Bronchial epithelial cell (primary cell): ENCODE results near the gene SLC66A2. TPM values are rescaled to one million over a fixed set of nuclear protein-coding genes. Genes with fewer than 3 reads are reported as not detected.

Experiments
- DNase-seq: peaks from one replicate; pipeline ENCODE4 v3.0.0-alpha.2; 2010; ENCODE audit warnings: low read depth
- FAIRE-seq: peaks from 2 replicates; lab custom pipeline; 2011; peaks lifted over from hg19 to GRCh38; lab: Jason Lieb, UNC
- H3K27me3 ChIP-seq: 2 replicates; pipeline ENCODE4 v1.5.1; 2011; ENCODE audit warnings: low read length; ENCODE audit not compliant: control insufficient read depth, insufficient read depth
- H3K36me3 ChIP-seq: 2 replicates; pipeline ENCODE4 v1.5.1; 2011; ENCODE audit warnings: low read length; ENCODE audit not compliant: control insufficient read depth, insufficient read depth
- H3K4me3 ChIP-seq: 2 replicates; pipeline ENCODE4 v1.5.1; 2011; ENCODE audit warnings: mild to moderate bottlenecking, low read depth, low read length, control low read depth
- total RNA-seq: library from RNA; depleted of rRNA; stranded (reverse); fragments of >200 nt; gene quantifications from 2 replicates; pipeline ENCODE4 v1.2.1, GENCODE V29; 2014
- TF ChIP-seq, protein P1 (sequence below): IDR thresholded peaks from 2 replicates; pipeline ENCODE4 v1.5.1; 2011; ENCODE audit warnings: mild to moderate bottlenecking, moderate library complexity, low read length, control low read depth, inconsistent platforms; ENCODE audit not compliant: insufficient read depth, severe bottlenecking

The SLC66A2 gene
- total RNA-seq, 1 donor from 2014 or later: 60.6 TPM

DNA sequence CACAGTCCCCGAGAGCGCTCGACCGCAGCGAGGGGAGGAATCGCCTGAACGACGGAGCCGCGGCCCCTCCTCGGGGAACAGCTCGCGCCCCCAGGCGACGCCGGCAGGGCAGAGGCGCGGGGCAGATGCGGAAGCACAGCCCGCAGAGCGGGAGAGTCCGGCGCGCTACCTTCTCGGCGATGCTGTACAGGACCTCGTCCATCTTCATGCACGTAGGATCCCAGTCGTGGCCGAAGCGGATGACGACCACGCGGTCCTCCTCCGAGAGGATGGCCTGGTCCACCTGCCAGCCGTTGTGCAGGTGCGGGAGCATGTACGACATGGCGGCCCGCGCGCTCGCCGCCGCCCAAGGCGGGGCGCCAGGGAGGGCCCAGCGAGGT, 36.6 kb upstream of the SLC66A2 start:
- no peaks in the 10 kb centered on the region for H3K27me3 ChIP-seq
- TF ChIP-seq, protein P1, sequence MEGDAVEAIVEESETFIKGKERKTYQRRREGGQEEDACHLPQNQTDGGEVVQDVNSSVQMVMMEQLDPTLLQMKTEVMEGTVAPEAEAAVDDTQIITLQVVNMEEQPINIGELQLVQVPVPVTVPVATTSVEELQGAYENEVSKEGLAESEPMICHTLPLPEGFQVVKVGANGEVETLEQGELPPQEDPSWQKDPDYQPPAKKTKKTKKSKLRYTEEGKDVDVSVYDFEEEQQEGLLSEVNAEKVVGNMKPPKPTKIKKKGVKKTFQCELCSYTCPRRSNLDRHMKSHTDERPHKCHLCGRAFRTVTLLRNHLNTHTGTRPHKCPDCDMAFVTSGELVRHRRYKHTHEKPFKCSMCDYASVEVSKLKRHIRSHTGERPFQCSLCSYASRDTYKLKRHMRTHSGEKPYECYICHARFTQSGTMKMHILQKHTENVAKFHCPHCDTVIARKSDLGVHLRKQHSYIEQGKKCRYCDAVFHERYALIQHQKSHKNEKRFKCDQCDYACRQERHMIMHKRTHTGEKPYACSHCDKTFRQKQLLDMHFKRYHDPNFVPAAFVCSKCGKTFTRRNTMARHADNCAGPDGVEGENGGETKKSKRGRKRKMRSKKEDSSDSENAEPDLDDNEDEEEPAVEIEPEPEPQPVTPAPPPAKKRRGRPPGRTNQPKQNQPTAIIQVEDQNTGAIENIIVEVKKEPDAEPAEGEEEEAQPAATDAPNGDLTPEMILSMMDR: peak; percentile 31
- DNase-seq (peak; percentile 35), FAIRE-seq (no peak)
- peaks cover 3% of the 10 kb centered on the region for H3K36me3 ChIP-seq
- peak overlapping the region; percentile 98 for H3K4me3 ChIP-seq

DNA sequence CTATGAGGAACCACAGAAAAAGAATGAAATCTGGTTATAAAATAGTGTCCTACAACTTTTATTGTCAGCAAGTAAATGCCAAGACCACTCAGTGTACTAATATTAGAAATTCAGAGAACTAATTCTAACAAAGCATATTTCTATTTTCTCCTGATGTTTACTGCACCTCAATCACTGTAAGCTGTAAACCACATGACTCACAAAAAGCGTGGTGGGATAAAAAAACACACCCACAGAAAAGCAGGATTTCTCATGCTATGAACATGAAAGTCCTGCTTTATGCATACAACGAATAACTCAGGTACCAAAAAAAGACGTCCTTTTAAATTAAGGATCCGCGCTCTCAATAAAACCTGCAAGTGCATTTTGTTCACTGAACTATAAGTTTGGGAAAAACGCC, 36.1 kb upstream of the SLC66A2 start:
- FAIRE-seq (no peak), DNase-seq (peak; percentile 52)
- Histone ChIP-seq H3K36me3 (peaks cover 5% of the 10 kb centered on the region), H3K27me3 (no peaks in the 10 kb centered on the region), H3K4me3 (peak overlapping the region; percentile 98)
- TF ChIP-seq, protein P1: no peak

DNA sequence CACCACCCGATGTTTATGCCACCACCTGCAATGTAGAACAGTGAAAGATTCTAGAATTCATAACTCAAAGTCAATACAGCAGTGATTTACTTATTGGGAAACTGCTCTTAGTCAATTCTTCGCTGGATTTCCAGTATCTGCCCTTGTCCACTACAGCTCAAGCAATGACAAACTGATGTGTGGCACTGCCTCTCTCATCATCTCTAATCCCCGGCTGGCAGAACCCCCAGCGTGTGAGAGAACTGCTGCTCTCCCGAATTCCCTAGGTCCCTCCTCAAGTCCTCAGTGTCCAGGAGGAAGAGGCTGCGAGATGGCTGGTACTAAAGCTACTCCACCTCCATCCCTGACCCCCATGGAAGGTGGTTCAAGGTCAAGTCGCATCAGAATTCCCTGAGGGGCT, 35.3 kb upstream of the SLC66A2 start:
- no peak for FAIRE-seq
- Histone ChIP-seq H3K4me3 (peak overlapping the region; percentile 98), H3K36me3 (peaks cover 9% of the 10 kb centered on the region), H3K27me3 (no peaks in the 10 kb centered on the region)
- TF ChIP-seq, protein P1: no peak
- DNase-seq: no peak

- Histone ChIP-seq H3K4me3 (no peak overlapping the region), H3K27me3 (no peaks in the 10 kb centered on the region), H3K36me3 (peaks cover 9% of the 10 kb centered on the region)
- TF ChIP-seq, protein P1: no peak
- FAIRE-seq (no peak), DNase-seq (no peak)
These were observed 33.7 kb upstream of the SLC66A2 start for GRCh38 chr18:79985172-79985571.

- FAIRE-seq (no peak), DNase-seq (no peak)
- Histone ChIP-seq H3K36me3 (peaks cover 15% of the 10 kb centered on the region), H3K27me3 (no peaks in the 10 kb centered on the region), H3K4me3 (no peak overlapping the region)
- TF ChIP-seq, protein P1: no peak
These were observed 32.3 kb upstream of the SLC66A2 start for GRCh38 chr18:79983793-79984192.

GRCh38 chr18:79983253-79983652, 31.8 kb upstream of the SLC66A2 start:
- no peaks in the 10 kb centered on the region for H3K27me3 ChIP-seq
- H3K36me3 ChIP-seq: peaks cover 15% of the 10 kb centered on the region
- TF ChIP-seq, protein P1: no peak
- peak; percentile 41 for DNase-seq
- H3K4me3 ChIP-seq: no peak overlapping the region
- no peak for FAIRE-seq
